HEK293T (cell line): ENCODE results near the gene MGMT.

Experiments
- CTCF ChIA-PET: fragments of 350-600 bp; formaldehyde crosslinking; extraction: SDS; loops from one replicate; lab custom pipeline; 2021; ENCODE audit warnings: antibody characterized with exemption, inconsistent platforms; lab: Yijun Ruan, JAX
- POLR2A ChIA-PET: fragments of 350-600 bp; formaldehyde crosslinking; extraction: SDS; loops from one replicate; lab custom pipeline; 2020; ENCODE audit warnings: antibody characterized with exemption, inconsistent platforms; lab: Yijun Ruan, JAX
- DNase-seq: peaks from one replicate; pipeline ENCODE4 v3.0.0; 2012; ENCODE audit warnings: mixed read lengths; ENCODE audit errors: extremely low spot score
- ARNT ChIP-seq: fragments of 450-650 bp; IDR thresholded peaks from 2 replicates; pipeline ENCODE4 v1.6.1; 2017; ENCODE audit warnings: mild to moderate bottlenecking
- BHLHE40 ChIP-seq: fragments of 450-650 bp; IDR thresholded peaks from 2 replicates; pipeline ENCODE4 v1.6.1; 2016; ENCODE audit warnings: mild to moderate bottlenecking, moderate library complexity, borderline replicate concordance
- CTBP1 ChIP-seq: fragments of 450-650 bp; IDR thresholded peaks from 2 replicates; pipeline ENCODE4 v1.6.1; 2016; ENCODE audit warnings: borderline replicate concordance
- ELF4 ChIP-seq: fragments of 450-650 bp; IDR thresholded peaks from 2 replicates; pipeline ENCODE4 v1.6.1; 2017; ENCODE audit warnings: antibody characterized with exemption
- FOXA1 ChIP-seq: fragments of 450-650 bp; IDR thresholded peaks from 2 replicates; pipeline ENCODE4 v1.6.1; 2016; ENCODE audit warnings: mild to moderate bottlenecking
- FOXK2 ChIP-seq: fragments of 450-650 bp; IDR thresholded peaks from 2 replicates; pipeline ENCODE4 v1.6.1; 2016; ENCODE audit warnings: mild to moderate bottlenecking
- FOXM1 ChIP-seq: fragments of 450-650 bp; IDR thresholded peaks from 2 replicates; pipeline ENCODE4 v1.6.1; 2017; ENCODE audit warnings: mild to moderate bottlenecking, borderline replicate concordance
- HDGF ChIP-seq: fragments of 450-650 bp; IDR thresholded peaks from 2 replicates; pipeline ENCODE4 v1.6.1; 2017; ENCODE audit warnings: antibody characterized with exemption, borderline replicate concordance
- L3MBTL2 ChIP-seq: fragments of 450-650 bp; conservative IDR thresholded peaks from 2 replicates; pipeline ENCODE4 v1.6.1; 2016; ENCODE audit warnings: mild to moderate bottlenecking
- LEF1 ChIP-seq: fragments of 450-650 bp; IDR thresholded peaks from 2 replicates; pipeline ENCODE4 v1.6.1; 2017; ENCODE audit warnings: mild to moderate bottlenecking, borderline replicate concordance
- NFRKB ChIP-seq: fragments of 450-650 bp; IDR thresholded peaks from 2 replicates; pipeline ENCODE4 v1.6.1; 2016; ENCODE audit warnings: mild to moderate bottlenecking, moderate library complexity
- SP1 ChIP-seq: fragments of 450-650 bp; IDR thresholded peaks from 2 replicates; pipeline ENCODE4 v1.6.1; 2017
- SUZ12 ChIP-seq: fragments of 450-650 bp; IDR thresholded peaks from 2 replicates; pipeline ENCODE4 v1.6.1; 2016; ENCODE audit warnings: mild to moderate bottlenecking
- TARDBP ChIP-seq: fragments of 450-650 bp; IDR thresholded peaks from 2 replicates; pipeline ENCODE4 v1.6.1; 2016
- ZNF384 ChIP-seq: fragments of 450-650 bp; IDR thresholded peaks from 2 replicates; pipeline ENCODE4 v1.6.1; 2016
- TF ChIP-seq, protein P1 (sequence below): fragments of 450-650 bp; IDR thresholded peaks from 2 replicates; pipeline ENCODE4 v1.6.1; 2016

The MGMT gene

DNA sequence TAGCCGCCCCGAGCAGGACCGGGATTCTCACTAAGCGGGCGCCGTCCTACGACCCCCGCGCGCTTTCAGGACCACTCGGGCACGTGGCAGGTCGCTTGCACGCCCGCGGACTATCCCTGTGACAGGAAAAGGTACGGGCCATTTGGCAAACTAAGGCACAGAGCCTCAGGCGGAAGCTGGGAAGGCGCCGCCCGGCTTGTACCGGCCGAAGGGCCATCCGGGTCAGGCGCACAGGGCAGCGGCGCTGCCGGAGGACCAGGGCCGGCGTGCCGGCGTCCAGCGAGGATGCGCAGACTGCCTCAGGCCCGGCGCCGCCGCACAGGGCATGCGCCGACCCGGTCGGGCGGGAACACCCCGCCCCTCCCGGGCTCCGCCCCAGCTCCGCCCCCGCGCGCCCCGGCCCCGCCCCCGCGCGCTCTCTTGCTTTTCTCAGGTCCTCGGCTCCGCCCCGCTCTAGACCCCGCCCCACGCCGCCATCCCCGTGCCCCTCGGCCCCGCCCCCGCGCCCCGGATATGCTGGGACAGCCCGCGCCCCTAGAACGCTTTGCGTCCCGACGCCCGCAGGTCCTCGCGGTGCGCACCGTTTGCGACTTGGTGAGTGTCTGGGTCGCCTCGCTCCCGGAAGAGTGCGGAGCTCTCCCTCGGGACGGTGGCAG is at the start of gene MGMT:
MGMT (plus strand) TSS at position 539 of the 656 bp plus-strand sequence.
- no peak for DNase-seq
- POLR2A ChIA-PET: interaction anchor here (1.0 kb wide), 1 partner anchor 12 kb away, joined by 3 read pairs; no protein-coding TSS in a partner anchor
- CTCF ChIA-PET: no interaction called here
- TF ChIP-seq SP1: no peak
- TF ChIP-seq LEF1: no peak
- no peak for TF ChIP-seq FOXA1
- no peak for TF ChIP-seq FOXM1
- no peak for TF ChIP-seq FOXK2
- TF ChIP-seq ZNF384: no peak
- no peak for TF ChIP-seq ARNT
- no peak for TF ChIP-seq SUZ12
- TF ChIP-seq L3MBTL2: no peak
- TF ChIP-seq CTBP1: no peak
- no peak for TF ChIP-seq HDGF

DNA sequence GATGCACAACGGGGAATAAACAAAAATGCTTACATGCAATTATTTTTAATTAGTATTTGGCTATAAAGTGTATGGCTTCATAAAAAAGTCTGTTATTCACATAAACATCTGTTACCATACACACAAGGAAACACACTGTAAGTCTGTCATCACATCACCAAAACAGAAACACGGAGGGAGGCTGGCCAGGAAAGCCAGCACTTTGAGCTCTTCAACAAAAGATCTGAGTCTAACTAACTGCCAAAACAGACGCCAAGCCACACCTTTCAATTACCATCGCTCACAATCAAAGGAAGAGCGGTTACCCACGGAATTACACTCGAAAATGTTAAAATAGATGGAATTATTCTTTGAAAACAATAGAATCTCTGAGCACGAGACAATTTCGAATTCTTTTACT is 49.2 kb upstream of the MGMT start:
- POLR2A ChIA-PET: no interaction called here
- TF ChIP-seq NFRKB (no peak), ELF4 (no peak), HDGF (no peak), FOXM1 (no peak), FOXA1 (no peak)
- CTCF ChIA-PET: no interaction called here
- DNase-seq: no peak

DNA sequence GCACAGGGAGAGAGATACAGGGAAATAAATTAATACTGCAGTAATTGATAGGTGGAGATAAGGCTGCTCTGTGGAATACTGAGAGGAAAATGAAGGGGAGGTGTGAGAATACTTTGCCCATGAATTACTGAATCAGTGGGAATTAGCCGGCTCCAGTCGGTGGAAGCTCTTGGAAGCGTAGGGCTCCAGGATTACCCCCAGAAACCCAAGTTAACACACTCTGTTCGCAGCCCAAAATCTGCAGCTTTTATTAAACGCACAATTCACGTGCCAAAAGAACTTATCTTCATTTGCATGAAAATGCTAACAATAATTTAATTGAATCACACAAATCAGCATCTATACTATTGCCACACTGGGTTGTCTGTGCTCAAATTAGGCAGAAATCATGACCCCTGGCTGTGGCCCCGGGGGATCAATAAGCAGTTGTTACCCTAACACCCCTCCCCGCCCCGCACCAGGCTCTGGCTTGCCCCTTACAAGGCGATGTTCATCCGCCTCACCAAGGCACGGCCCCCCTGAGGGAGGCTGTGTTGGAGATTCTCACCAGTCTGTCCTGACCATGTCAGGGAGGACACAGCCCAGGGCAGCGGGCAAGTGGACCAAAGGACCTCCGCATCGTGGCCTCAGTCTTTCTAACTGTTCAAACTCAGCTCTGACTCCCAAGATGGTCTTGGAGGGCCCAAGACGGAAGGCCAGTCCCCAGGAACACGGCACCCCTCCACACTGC is 48.4 kb upstream of the MGMT start:
- no peak for TF ChIP-seq CTBP1
- TF ChIP-seq, protein P1, sequence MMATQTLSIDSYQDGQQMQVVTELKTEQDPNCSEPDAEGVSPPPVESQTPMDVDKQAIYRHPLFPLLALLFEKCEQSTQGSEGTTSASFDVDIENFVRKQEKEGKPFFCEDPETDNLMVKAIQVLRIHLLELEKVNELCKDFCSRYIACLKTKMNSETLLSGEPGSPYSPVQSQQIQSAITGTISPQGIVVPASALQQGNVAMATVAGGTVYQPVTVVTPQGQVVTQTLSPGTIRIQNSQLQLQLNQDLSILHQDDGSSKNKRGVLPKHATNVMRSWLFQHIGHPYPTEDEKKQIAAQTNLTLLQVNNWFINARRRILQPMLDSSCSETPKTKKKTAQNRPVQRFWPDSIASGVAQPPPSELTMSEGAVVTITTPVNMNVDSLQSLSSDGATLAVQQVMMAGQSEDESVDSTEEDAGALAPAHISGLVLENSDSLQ: no peak
- TF ChIP-seq HDGF: no peak
- no peak for TF ChIP-seq SUZ12
- TF ChIP-seq BHLHE40: no peak
- POLR2A ChIA-PET: no interaction called here
- CTCF ChIA-PET: no interaction called here
- no peak for DNase-seq

DNA sequence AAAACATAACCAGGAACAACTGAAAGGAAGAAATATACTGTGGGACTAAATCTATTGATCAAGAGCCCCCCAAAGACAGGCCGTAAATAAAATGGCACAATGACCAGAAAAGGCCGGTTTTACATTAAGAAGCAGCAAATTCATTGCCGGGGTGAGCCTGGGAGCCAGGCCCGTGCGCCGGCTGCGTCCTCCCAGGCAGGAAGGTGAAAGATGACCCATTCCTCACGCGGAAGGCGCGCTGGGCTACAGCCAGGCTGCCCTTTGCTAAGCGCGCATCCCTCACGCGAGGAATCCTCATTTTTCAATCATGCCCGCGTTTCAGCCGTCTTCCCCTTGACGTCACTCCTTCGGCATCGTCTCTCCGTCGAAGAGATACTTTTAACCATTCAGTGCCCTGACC is 47.6 kb upstream of the MGMT start:
- POLR2A ChIA-PET: no interaction called here

DNA sequence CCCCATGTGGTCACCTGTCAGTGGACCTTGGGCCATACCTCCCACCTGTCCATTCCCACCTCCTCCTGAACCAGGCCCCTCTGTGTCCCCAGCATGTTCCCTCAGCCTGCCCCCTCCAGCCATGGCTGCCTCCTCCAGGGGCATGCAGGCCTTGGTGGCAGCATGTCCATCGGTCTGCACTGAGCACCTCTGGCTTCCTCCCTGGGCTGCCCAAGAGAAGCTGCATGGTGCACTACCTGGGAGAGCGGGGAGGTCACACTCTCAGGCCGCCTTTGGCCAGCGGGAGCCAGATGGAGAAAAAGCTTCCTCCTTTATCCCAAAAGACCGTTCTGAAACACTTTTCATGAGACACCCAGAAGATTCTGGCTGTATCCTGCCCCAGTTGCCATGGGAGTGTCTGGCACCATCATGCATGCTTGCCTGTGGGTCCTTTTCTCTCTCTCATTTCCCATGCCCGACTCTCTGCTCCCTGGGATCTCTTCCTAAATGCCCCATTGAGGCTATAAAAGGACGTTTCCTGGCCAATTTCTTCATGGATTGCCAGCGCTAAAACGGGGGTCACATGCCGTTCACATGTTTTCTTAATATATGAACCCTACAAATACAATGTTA is 45.5 kb upstream of the MGMT start:
- ChIA-PET POLR2A (no interaction called here), CTCF (interaction anchor here (0.7 kb wide), 1 partner anchor 768 kb away, joined by 3 read pairs; no protein-coding TSS in a partner anchor)
- TF ChIP-seq LEF1 (no peak), FOXK2 (no peak), ARNT (no peak), FOXA1 (no peak), L3MBTL2 (no peak), SUZ12 (no peak), BHLHE40 (no peak), ZNF384 (no peak)
- TF ChIP-seq, protein P1: no peak
- no peak for DNase-seq

More for the DNA sequence above, 47.6 kb upstream of the MGMT start:
- DNase-seq: no peak
- CTCF ChIA-PET: no interaction called here
- TF ChIP-seq ZNF384 (no peak), TARDBP (no peak), HDGF (no peak), ARNT (no peak), CTBP1 (no peak)

DNA sequence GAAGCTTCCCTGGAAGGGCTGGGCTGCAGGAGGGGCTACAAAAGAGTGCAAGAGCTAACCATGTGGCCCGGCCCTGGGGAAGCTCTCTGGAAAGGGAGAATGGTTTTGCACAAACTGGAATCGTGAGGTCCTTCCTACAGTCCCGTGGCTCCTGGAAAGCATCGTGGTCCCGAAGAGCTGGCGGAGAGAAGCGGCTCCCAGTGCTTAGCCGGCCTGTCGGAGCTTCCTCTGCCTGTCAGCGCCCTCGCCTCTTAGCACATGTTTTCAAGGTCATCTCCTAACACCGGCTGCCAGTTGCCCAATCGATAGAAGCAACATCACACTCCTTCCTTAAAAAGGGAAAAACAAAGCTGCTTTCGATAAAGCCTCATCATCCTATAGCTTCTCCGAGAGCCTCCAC is 42.1 kb upstream of the MGMT start:
- CTCF ChIA-PET: no interaction called here
- POLR2A ChIA-PET: no interaction called here
- DNase-seq: no peak
- no peak for TF ChIP-seq FOXM1
- TF ChIP-seq FOXA1: no peak
- TF ChIP-seq, protein P1: no peak
- no peak for TF ChIP-seq CTBP1
- TF ChIP-seq LEF1: no peak

DNA sequence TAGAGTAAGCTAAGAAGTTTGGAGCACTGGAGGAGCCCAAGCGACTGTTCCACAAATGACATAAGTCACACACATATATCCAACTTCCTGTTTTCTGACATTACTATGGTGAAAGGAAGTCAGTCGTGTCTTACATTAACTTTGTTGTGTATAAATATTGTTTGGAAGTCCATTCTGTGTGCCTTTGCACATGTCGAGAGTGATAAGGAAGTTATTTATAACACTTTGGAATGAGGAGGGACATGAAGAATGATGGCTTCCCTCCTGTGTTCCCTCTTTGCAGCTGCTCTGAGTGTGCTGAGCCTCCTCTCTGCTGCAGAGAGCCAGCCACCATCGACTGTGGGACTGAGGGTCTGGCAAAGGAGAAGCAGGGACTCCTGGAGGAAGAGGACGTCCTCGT is 40.4 kb upstream of the MGMT start:
- TF ChIP-seq FOXA1 (no peak), L3MBTL2 (no peak), FOXK2 (no peak), ARNT (no peak), ELF4 (no peak), ZNF384 (no peak), FOXM1 (no peak), HDGF (no peak), CTBP1 (no peak), SUZ12 (no peak), BHLHE40 (no peak), LEF1 (no peak), SP1 (no peak)
- CTCF ChIA-PET: no interaction called here
- POLR2A ChIA-PET: no interaction called here

More for the DNA sequence above, 40.4 kb upstream of the MGMT start:
- DNase-seq: no peak
